ENCODE results near the gene ITPK1.

GRCh38 chr14:93099643-93100042, 16.1 kb downstream of the ITPK1 start:
- TF ChIP-seq POLR2A (IDR thresholded peaks at IDR 0.05; ENCODE audit: low read depth, low read length) = no peak
- TF ChIP-seq EP300 (IDR thresholded peaks at IDR 0.05; ENCODE audit: borderline replicate concordance in 1 of 2, control insufficient read depth in 1 of 2, low read depth in 2 of 2, low read length in 2 of 2) = no peak
- no peak for TF ChIP-seq CTCF (IDR thresholded peaks at IDR 0.05 in 2 of 3, conservative IDR thresholded peaks at IDR 0.05 in 1 of 3; ENCODE audit: control insufficient read depth in 2 of 3, extremely low read depth in 1 of 3, insufficient read depth in 1 of 3, low read depth in 3 of 3, low read length in 3 of 3)
- TF ChIP-seq CHD2 (IDR thresholded peaks at IDR 0.05; ENCODE audit: borderline replicate concordance, low read depth, low read length) = no peak
- no peak for TF ChIP-seq USF2 (IDR thresholded peaks at IDR 0.05; ENCODE audit: borderline replicate concordance, low read depth, low read length)
- no peak for TF ChIP-seq NKRF (conservative IDR thresholded peaks at IDR 0.05)
- TF ChIP-seq MEF2B (IDR thresholded peaks at IDR 0.05; ENCODE audit: partially characterized antibody, poor library complexity, severe bottlenecking) = no peak
- no peak for TF ChIP-seq SREBF2 (IDR thresholded peaks at IDR 0.05; ENCODE audit: low read length)
- TF ChIP-seq EZH2 (IDR thresholded peaks at IDR 0.05; ENCODE audit: borderline replicate concordance, control insufficient read depth, low read depth, low read length) = no peak
- TF ChIP-seq PRDM15 (CRISPR knock-in tag; IDR thresholded peaks at IDR 0.05) = no peak
- TF ChIP-seq SP1 (IDR thresholded peaks at IDR 0.05; ENCODE audit: low read depth, low read length) = no peak

Data from GM12878 (cell line).